Lung (tissue), 12 donors: ENCODE results near the gene GPATCH4. TPM values are rescaled to one million over a fixed set of nuclear protein-coding genes. Genes with fewer than 3 reads are reported as not detected.

Source experiments
- ATAC-seq: fragments of 200-7000 bp; cut with Tn5 transposase; one replicate; pipeline ENCODE4 v1.9.1; 2020; ENCODE audit warnings: moderate number of reproducible peaks; ENCODE audit not compliant: insufficient read depth, low FRiP score
- DNase-seq, 3 donors: peaks; one replicate each; pipeline ENCODE4 v3.0.0-alpha.2; 2013 to 2017
- H3K27ac ChIP-seq, 2 donors: one replicate each; pipeline ENCODE4 v1.5.1; 2013; ENCODE audit warnings: mild to moderate bottlenecking in 2 of 2, moderate library complexity in 2 of 2, control low read depth in 1 of 2, inconsistent platforms in 1 of 2, low read depth in 1 of 2, low read length in 1 of 2
- H3K27me3 ChIP-seq, 3 donors: one replicate each; pipeline ENCODE4 v1.5.1; 2013; ENCODE audit warnings: low read length in 2 of 3; ENCODE audit not compliant: control insufficient read depth in 3 of 3, insufficient read depth in 3 of 3
- H3K36me3 ChIP-seq, 4 donors: one replicate each; pipeline ENCODE4 v1.5.1; 2013; ENCODE audit warnings: low read length in 4 of 4, mild to moderate bottlenecking in 1 of 4, moderate library complexity in 1 of 4; ENCODE audit not compliant: control insufficient read depth in 4 of 4, insufficient read depth in 4 of 4
- H3K4me1 ChIP-seq, 5 donors: one replicate each; pipeline ENCODE4 v1.5.1; 2013; ENCODE audit warnings: low read length in 5 of 5, mild to moderate bottlenecking in 2 of 5, moderate library complexity in 1 of 5; ENCODE audit not compliant: control insufficient read depth in 5 of 5, insufficient read depth in 5 of 5
- H3K4me3 ChIP-seq: one replicate; pipeline ENCODE4 v1.5.1; 2013; ENCODE audit warnings: mild to moderate bottlenecking, control low read depth, moderate library complexity
- H3K9ac ChIP-seq, 2 donors: one replicate each; pipeline ENCODE4 v1.5.1; 2013; ENCODE audit warnings: low read length in 2 of 2, control low read depth in 1 of 2; ENCODE audit not compliant: insufficient read depth in 1 of 2
- H3K9me3 ChIP-seq, 4 donors: one replicate each; pipeline ENCODE4 v1.5.1; 2013; ENCODE audit warnings: low read length in 3 of 4, mild to moderate bottlenecking in 1 of 4, moderate library complexity in 1 of 4; ENCODE audit not compliant: control insufficient read depth in 4 of 4, insufficient read depth in 3 of 4
- CTCF ChIP-seq: IDR thresholded peaks from 2 replicates; pipeline ENCODE4 v1.5.1; 2012; ENCODE audit warnings: mild to moderate bottlenecking; ENCODE audit errors: control extremely low read depth, extremely low read depth
- WGBS, 2 donors: extraction: QIAGEN DNeasy Blood & Tissue Kit; methylation state at CpG; one replicate each; pipeline ENCODE4 v1.1.7; 2013; 5-methylcytosine and 5-hydroxymethylcytosine counted together
- polyA plus RNA-seq, 2 donors: library from polyadenylated mRNA; stranded (reverse); fragments of 200-250 nt; gene quantifications; one replicate each; pipeline ENCODE4 v1.2.1, GENCODE V29; 2013
- total RNA-seq, 2 donors: library from RNA; depleted of rRNA in 1 of 2; stranded (reverse); fragments of >200 nt in 1 of 2; gene quantifications; one replicate each; pipeline ENCODE4 v1.2.1, GENCODE V29; 2014 to 2021
- donor health status: control.
- donor health status: control.
- donor health status: Bipolar disorder and iron deficiency.
- donor health status: healthy.
- donor health status: DM: yes; HTN: yes; CAD: no.

Gene GPATCH4
- total and polyA plus RNA-seq, 4 donors, result 11.9 to 34.3 (median 24.6) TPM

- no peaks in the 10 kb centered on the region for H3K27me3 ChIP-seq
- ATAC-seq (no peak), DNase-seq (no peak)
- H3K9ac ChIP-seq, result no peak overlapping the region
- no peaks in the 10 kb centered on the region for H3K4me1 ChIP-seq
- no peak overlapping the region for H3K4me3 ChIP-seq
- no peaks in the 10 kb centered on the region for H3K9me3 ChIP-seq
- TF ChIP-seq CTCF, result no peak
- 74 to 80% methylated on average over 6 of the region's 6 CpGs for WGBS, 2 donors
- H3K27ac ChIP-seq, result no peak overlapping the region
- peaks cover 0 to 13% (median 0%) of the 10 kb centered on the region in 4 donors for H3K36me3 ChIP-seq
Observed at GRCh38 chr1:156551869-156552268, 49.4 kb downstream of the GPATCH4 start.

GRCh38 chr1:156551066-156551643 lies 50.1 kb downstream of the GPATCH4 start:
- Histone ChIP-seq H3K4me1 (no peaks in the 10 kb centered on the region), H3K4me3 (no peak overlapping the region), H3K9ac (no peak overlapping the region), H3K36me3 (peaks cover 0 to 9% (median 0%) of the 10 kb centered on the region in 4 donors), H3K27me3 (no peaks in the 10 kb centered on the region), H3K9me3 (no peaks in the 10 kb centered on the region), H3K27ac (no peak overlapping the region)
- no peak for TF ChIP-seq CTCF
- DNase-seq (no peak), ATAC-seq (no peak)
- WGBS, 2 donors, result 67 to 85% methylated on average over 3 of the region's 3 CpGs

DNA sequence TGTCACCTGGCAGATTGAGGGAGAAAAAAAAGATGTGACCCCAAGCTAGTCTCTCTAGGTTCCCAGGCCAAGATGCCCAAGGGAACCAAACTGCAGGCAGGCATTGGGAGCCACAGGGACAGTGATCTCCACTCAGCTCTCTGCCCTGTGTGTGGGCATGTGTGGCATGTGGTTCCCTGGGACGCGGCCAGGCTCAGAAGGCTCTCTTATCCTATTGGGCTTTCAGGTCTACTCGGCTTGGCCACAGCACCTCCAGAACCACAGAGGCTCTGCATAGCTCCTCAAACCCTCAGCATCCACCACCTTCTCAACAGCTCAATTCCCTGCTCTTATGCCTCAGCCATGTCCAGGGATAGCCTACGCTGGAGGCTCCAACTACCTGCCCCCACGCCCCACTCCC lies 50.9 kb downstream of the GPATCH4 start:
- peaks cover 0 to 6% (median 0%) of the 10 kb centered on the region in 4 donors for H3K36me3 ChIP-seq
- TF ChIP-seq CTCF, result no peak
- 78 to 90% methylated on average over 5 of the region's 5 CpGs for WGBS, 2 donors
- H3K27me3 ChIP-seq, result no peaks in the 10 kb centered on the region
- H3K9ac ChIP-seq, result no peak overlapping the region
- ATAC-seq (no peak), DNase-seq (no peak)
- no peak overlapping the region for H3K27ac ChIP-seq
- no peak overlapping the region for H3K4me3 ChIP-seq
- no peaks in the 10 kb centered on the region for H3K4me1 ChIP-seq
- no peaks in the 10 kb centered on the region for H3K9me3 ChIP-seq

DNA sequence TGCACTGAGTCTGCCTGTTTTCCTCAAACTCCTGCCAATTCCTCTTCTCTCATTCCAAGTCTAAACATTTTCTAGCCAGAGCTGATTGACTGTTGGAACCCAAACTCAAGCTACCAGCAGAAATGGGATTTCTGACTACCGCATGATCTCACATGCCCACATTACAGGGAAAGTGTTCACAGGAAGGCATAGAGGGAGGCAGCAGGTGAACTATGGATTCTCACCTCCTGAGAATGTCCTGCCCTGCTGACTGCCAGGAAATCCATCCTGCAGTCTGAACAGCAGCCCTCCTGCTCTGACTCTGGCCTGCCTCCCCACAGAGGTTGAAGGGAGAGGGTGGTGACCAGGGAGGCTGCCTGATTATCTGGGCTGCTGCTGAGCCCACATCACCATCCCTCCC lies 51.4 kb downstream of the GPATCH4 start:
- TF ChIP-seq CTCF, result no peak
- Histone ChIP-seq H3K4me3 (no peak overlapping the region), H3K27ac (no peak overlapping the region), H3K9me3 (no peaks in the 10 kb centered on the region), H3K4me1 (no peaks in the 10 kb centered on the region), H3K36me3 (peaks cover 0 to 6% (median 0%) of the 10 kb centered on the region in 4 donors), H3K27me3 (no peaks in the 10 kb centered on the region), H3K9ac (no peak overlapping the region)
- no peak for ATAC-seq
- WGBS, 2 donors, result 85 to 100% methylated on average over 1 of the region's 1 CpG
- DNase-seq, result no peak
